Measurements from ENCODE around the gene MSI2.

MSI2 gene

GRCh38 chr17:57246257-57246656 is 10.1 kb upstream of the MSI2 start:
- DNase-seq (ENCODE audit: low read depth in 2 of 2), result no peak

- DNase-seq (ENCODE audit: low read depth in 2 of 2), result no peak
Observed at GRCh38 chr17:57247261-57247660, 9.1 kb upstream of the MSI2 start.

DNA sequence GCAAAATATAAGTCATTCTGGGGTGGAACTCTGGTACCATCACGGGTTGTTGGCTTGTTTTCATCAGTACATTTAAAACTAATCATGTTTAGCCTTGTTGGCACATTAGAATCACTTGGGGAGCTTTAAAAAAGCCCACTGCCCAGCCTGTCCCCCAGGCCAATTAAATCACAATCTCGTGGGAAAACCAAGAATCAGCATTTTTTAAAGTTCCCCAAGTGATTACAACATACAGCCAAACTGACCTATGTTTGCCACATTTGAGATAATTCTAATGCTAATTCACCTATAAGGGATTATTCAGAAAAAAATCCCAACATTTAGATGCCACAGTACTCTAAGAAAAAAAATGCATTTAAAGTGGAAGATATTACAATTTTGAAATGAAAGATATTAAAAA is 8.4 kb upstream of the MSI2 start:
- DNase-seq (ENCODE audit: low read depth in 2 of 2), result no peak

DNA sequence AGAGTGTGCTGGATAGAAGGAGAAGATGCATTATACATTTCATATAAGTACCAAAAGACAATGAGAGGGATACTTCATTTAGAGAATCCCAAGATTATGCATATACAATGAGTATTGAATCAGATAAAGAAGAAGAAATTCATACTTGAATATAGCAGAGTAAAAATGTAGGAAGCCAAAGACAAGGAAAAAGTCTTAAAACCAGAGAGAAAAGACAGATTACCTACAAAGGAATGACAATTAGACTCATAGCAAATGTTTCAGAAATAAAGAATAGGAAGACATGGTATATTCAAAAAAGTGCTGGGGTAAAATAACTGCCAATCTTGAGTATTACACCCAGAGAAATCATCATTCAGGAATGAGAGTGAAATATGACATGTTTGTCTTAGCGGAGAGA is 6.8 kb upstream of the MSI2 start:
- no peak for DNase-seq (ENCODE audit: low read depth in 2 of 2)

GRCh38 chr17:57251211-57251787 is 5.0 kb upstream of the MSI2 start:
- DNase-seq (ENCODE audit: low read depth in 2 of 2), result no peak

DNA sequence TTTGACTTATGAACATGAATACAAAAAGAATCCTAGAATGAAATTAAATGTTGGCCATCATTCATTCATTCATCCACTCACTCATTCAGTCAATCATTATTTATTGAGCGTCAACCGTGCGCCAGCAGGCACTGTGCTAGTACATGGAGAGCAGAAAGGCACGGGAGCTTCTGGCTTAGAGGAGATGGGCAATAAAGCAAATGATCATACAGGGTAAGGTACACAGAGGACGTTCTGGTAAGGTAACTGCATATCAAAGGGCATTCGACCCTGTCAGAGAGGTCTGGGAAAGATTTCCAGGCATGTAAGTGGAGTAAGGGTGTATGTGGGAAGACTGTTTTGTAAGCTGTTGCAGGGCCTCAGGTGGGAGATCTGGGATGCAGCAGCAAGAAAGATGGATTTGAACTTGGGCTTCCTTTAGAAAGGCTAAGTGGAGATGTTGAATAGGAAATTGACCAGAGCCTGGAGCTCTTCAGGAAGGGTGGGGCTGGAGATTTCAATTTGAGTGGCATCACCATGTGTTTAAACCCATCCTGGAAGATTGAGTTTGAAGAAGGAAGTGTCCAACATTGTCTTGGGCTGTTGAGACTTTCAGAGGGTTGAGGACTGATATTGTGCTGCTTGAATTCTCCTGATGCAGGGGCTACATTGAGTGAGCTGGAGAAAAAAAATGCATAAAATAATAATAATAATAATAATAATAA is 2.8 kb upstream of the MSI2 start:
- DNase-seq (ENCODE audit: low read depth in 2 of 2), result no peak

DNA sequence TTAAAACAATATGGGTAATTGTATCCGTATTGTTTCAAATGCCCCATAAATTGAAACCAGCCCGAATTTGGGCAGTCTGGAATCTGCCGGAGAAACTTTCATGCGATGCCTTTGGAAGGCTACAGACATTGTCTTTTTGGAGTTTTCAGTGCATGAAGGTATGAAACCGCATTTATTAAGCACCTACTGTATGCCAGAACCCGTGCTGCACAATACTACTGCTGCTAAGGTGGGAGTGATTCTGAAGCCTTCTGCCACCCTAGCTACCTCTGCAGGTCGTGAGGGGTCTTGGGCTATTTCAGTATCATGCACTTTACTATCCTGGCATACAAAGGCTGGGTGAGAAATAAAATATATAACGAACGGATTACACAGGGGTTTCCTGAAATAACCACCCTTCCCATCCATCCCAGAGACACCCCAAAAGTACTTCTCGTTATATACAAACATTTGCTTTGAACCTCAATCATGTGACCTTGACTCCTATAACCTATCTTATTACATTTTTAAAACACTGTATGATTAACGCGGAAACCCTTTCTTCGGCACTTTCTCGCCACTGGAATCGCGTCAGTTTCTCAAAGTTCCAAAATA is 1.0 kb upstream of the MSI2 start:
- no peak for DNase-seq (ENCODE audit: low read depth in 2 of 2)

DNA sequence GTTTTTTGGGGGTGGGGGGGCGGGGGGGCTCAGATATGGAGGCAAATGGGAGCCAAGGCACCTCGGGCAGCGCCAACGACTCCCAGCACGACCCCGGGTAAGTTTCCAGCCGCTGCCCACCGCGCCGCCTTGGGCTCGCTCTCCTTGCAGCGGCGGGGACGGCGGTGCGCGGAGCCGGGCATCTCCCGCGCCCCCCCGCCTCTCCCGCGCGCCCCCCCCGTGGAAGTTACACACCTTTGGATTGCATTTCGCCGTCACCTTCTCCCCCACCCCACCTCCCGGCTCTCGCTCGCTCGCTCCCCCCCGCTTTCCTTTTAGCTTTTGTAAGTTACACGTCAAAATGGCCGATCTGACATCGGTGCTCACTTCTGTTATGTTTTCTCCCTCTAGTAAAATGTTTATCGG is 387 bp downstream of the MSI2 start:
- DNase-seq (ENCODE audit: low read depth in 2 of 2), result no peak

DNA sequence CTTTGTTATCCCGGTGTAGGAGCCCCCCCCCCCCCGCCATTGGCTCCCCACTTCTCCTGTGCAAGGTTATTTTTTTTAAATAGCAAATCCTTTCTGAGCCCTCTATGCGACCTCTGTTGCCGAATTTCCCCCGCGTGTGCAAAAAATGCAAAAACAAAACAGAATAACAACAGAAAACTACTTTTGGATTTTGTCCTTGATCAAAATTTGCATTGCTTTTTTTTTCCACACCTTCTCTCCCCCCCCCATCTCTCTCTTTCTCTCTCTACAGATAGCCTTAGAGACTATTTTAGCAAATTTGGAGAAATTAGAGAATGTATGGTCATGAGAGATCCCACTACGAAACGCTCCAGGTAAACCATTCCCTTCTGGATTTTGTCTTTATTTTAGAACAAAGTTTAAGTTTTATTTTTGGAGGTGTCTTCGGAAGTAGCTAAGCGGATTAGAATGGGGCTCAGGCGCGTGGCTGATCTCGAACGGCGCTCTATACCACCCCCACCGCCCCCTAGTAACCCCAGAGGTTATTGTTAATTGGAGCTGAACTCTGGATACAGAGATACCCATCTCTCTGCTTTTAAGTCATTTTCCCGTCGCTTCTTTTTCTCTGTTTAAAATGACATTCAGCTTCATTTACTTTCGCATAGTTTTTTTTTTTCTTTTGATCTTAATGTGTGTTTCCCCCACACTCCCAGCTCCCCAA is 1.0 kb downstream of the MSI2 start:
- DNase-seq (ENCODE audit: low read depth in 2 of 2), result no peak

DNA sequence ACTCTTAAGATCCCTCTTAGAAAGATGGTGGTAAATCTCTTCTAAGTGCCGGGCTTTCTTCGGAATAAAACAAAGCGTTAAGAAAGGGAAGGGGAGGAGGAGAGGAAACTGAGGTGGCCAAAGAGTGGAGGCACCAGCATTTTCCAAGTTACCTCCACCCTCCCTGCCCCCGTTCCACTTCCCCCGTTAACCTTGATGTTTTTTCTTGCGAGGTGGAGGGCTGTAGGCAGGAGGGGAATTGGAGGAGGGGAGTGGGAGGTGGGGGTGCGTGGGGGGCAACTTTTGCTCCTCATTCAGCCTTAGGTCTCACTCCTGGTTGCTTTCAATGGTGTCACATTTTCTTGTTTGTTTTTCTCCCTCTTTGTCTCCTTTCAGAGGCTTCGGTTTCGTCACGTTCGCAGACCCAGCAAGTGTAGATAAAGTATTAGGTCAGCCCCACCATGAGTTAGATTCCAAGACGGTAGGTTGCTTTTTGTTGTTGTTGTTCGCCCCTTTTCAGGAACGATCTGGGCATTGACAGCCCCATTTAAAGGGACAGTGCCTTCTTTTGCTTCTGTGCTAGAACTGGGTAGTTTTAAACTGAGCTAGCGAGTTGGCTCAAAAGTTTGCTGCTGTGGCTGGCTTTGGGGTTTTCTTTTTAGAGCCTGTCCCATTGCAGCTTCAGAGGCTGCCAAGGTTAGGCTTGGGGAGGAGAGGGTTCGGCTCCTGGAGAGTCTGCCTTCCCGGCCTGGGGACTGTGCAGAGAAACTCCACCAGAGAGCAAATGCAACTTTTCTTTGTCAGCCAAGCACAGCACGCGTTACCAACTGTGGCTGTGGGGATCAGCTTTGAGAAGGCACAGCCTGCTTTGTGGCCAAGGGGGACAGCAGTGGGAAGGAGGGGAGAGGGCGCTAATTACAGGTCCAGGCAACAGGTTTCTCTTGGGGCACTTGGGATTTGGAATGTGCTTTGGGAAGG is 1.9 kb downstream of the MSI2 start:
- DNase-seq (ENCODE audit: low read depth in 2 of 2), result no peak

GRCh38 chr17:57259306-57259705 is 3.0 kb downstream of the MSI2 start:
- DNase-seq (ENCODE audit: low read depth in 2 of 2), result no peak

DNA sequence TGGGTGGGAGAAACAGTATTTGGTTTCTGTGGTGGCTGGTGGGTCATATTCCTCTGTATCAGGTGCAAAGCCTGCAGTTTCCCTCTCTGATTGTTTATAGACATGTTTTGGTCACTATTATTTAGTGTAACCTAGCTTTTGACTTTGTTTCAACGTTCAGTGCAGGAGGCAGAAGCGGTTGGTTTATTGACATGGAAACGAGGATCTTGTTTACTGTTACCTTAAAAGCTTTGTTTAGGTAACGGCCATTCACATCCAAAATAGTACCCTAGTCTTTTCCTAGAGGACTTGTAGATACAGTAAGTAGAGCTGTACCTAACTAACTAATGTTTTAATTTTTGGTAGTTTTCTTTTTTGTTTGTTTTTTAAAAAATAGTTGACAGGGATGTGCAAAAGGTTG is 3.5 kb downstream of the MSI2 start:
- no peak for DNase-seq (ENCODE audit: low read depth in 2 of 2)

DNA sequence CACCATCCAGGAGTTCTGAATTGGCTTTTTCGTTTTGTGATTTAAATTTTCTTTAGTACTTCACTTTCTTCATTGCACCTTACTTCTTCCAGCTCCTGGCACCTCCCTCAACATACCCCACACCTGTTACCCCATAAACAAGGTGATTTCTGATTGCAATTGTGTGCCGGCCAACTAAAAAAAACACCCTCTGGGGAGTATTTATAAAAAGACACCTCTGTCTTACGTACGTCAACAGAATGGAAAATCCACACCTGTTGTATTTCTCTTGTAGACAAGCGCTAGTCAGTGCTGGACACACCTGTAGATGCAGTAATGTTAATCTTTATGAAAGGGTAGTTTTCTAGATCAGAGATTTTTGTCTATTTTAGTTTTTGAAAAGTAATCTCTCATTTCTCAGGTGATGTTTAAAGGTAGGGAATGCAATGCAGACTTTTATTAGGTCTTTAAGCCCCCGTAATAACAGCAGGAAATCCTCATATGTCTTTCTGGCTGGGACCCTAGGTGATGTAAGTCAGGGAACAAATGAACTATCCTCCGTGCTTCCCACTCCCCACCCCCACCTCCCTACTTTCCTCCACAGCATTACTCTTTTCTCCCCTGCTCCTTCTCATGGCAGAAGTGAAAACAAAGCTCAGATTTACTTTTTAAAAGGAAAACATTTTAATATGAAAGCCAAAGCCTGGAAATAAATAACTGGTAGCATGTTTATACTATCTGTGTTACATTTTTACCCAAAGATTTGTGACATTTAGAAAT is 4.2 kb downstream of the MSI2 start:
- no peak for DNase-seq (ENCODE audit: low read depth in 2 of 2)

GRCh38 chr17:57261084-57261461 is 4.8 kb downstream of the MSI2 start:
- no peak for DNase-seq (ENCODE audit: low read depth in 2 of 2)

DNA sequence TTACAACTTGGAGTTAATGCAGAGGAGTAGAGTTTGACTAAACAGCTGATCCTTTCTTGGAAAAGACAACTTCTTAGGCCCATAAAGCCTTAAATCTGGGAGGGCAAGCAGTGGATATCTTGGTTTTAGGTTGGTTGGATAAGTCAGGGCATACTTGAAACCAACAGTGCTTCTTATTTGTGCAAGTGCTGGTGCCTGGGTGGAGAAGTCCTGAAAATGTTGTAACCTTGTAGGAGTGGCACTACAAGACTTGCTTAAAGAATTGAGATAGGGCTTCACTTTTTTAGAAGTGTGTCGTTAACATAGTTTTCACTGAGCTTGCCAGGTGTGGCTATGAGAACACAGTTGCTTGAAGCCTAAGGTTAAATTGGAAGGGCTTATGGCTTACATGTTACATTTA is 6.2 kb downstream of the MSI2 start:
- DNase-seq (ENCODE audit: low read depth in 2 of 2), result no peak

DNA sequence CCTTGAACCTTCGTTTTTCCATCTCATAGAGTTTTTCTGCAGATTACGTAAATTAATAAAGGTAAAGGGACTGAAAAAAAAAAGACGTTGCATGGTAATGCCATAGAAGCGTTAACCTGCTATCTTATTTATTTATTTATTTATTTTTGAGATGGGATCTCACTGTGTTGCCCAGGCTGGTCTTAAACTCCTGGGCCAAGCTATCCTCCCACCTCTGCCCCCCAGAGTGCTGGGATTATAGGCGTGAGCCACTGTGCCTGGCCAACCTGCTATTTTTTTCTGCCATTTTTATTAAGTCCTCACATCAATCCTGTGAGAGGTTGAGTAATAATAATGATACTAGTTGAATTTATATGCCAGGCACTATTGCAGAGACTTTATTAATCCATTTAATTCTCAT is 7.9 kb downstream of the MSI2 start:
- DNase-seq (ENCODE audit: low read depth in 2 of 2), result no peak

GRCh38 chr17:57264776-57265175 is 8.5 kb downstream of the MSI2 start:
- no peak for DNase-seq (ENCODE audit: low read depth in 2 of 2)

DNA sequence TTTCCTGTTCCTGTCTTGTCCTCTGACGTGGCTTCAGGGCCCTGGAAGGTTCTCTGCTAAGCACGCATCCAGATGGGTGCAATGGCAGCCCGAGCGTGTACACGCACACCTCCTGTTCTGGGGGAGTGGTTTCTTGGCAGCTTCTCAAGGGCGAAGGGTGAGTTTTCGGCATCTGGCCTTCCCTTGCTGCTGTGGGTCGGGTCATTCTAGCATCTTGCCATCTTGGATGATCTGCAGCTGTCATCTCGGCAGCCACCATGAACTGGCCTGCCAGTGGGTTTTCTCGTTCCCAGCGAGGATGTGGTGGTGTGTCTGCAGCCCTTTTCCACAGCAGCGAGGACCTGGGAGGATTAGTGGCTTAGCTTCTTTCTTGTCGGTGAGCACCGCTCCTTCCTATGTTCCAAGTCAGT is 10.6 kb downstream of the MSI2 start:
- DNase-seq (ENCODE audit: low read depth in 2 of 2), result no peak

DNA sequence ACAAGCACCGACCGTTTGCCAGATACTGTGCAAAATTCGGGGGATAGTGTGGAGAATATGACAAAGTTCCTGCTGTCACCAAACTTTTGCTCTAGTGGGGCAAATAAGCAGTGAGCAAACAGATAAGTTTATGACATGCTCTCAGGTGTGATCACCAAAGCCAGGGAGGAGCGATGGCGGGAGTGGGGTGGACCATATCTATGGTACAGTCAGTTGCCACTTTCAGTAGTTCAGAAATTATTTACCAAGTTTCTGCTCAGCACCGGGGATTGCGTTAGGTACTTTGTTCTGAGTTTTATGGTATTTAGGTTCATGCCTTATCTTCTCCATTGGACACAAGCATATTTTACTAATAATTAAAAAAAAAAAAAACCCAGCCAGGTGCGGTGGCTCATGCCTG is 11.9 kb downstream of the MSI2 start:
- no peak for DNase-seq (ENCODE audit: low read depth in 2 of 2)

- DNase-seq (ENCODE audit: low read depth in 2 of 2), result no peak
Observed at GRCh38 chr17:57269052-57269451, 12.7 kb downstream of the MSI2 start.

- no peak for DNase-seq (ENCODE audit: low read depth in 2 of 2)
Observed at GRCh38 chr17:57269598-57270255, 13.4 kb downstream of the MSI2 start.

All from stimulated activated CD8-positive, alpha-beta memory T cell treated with anti-CD3 and anti-CD28 coated beads, Interleukin-15, amount 100 ng/mL, for 4 hours (primary cell).